Measurements from ENCODE around the gene SMARCAL1.

Gene SMARCAL1

GRCh38 chr2:216477283-216478035 is 65.2 kb downstream of the SMARCAL1 start:
- DNase-seq (ENCODE audit: low spot score): no peak

GRCh38 chr2:216478151-216478550 is 65.9 kb downstream of the SMARCAL1 start:
- DNase-seq (ENCODE audit: low spot score): no peak

GRCh38 chr2:216478791-216479190 is 66.5 kb downstream of the SMARCAL1 start:
- DNase-seq (ENCODE audit: low spot score): no peak

- no peak for DNase-seq (ENCODE audit: low spot score)
Measured at GRCh38 chr2:216480221-216480620, 67.9 kb downstream of the SMARCAL1 start.

- DNase-seq (ENCODE audit: low spot score): no peak
Measured at GRCh38 chr2:216482640-216483039, 70.4 kb downstream of the SMARCAL1 start.

GRCh38 chr2:216485237-216485636 is 73.0 kb downstream of the SMARCAL1 start:
- no peak for DNase-seq (ENCODE audit: low spot score)

GRCh38 chr2:216485745-216486144 is 73.5 kb downstream of the SMARCAL1 start:
- DNase-seq (ENCODE audit: low spot score): no peak

- DNase-seq (ENCODE audit: low spot score): no peak
Measured at GRCh38 chr2:216486271-216486670, 74.0 kb downstream of the SMARCAL1 start.

GRCh38 chr2:216486708-216487107 is 74.4 kb downstream of the SMARCAL1 start:
- DNase-seq (ENCODE audit: low spot score): no peak

GRCh38 chr2:216490061-216490460 is 77.8 kb downstream of the SMARCAL1 start:
- DNase-seq (ENCODE audit: low spot score): no peak

GRCh38 chr2:216491793-216492596 is 79.7 kb downstream of the SMARCAL1 start:
- peak; percentile 40 for DNase-seq (ENCODE audit: low spot score)

GRCh38 chr2:216492597-216493333 is 80.5 kb downstream of the SMARCAL1 start:
- no peak for DNase-seq (ENCODE audit: low spot score)

GRCh38 chr2:216493334-216493685 is 81.0 kb downstream of the SMARCAL1 start:
- no peak for DNase-seq (ENCODE audit: low spot score)

GRCh38 chr2:216495656-216496055 is 83.4 kb downstream of the SMARCAL1 start:
- no peak for DNase-seq (ENCODE audit: low spot score)

GRCh38 chr2:216497382-216498069 is 85.2 kb downstream of the SMARCAL1 start:
- no peak for DNase-seq (ENCODE audit: low spot score)

GRCh38 chr2:216498070-216498378 is 85.7 kb downstream of the SMARCAL1 start:
- no peak for DNase-seq (ENCODE audit: low spot score)

- DNase-seq (ENCODE audit: low spot score): peak; percentile 96
Measured at GRCh38 chr2:216498379-216499352, 86.4 kb downstream of the SMARCAL1 start, which contains the start of gene RPL37A. Gene RPL37A, plus strand, starts transcription at chr2:216498844. Its CDS starts 31 bp downstream, at chr2:216498875.

- DNase-seq (ENCODE audit: low spot score): no peak
Measured at GRCh38 chr2:216499641-216500218, 87.4 kb downstream of the SMARCAL1 start.

GRCh38 chr2:216500572-216500971 is 88.3 kb downstream of the SMARCAL1 start:
- no peak for DNase-seq (ENCODE audit: low spot score)

GRCh38 chr2:216501854-216502253 is 89.6 kb downstream of the SMARCAL1 start:
- no peak for DNase-seq (ENCODE audit: low spot score)
